SK-N-SH treated with all-trans-retinoic acid at 6 μM for 48 hours (cell line): ENCODE data around the gene WNK3.

ENCODE experiments used
- CSRNP3 ChIP-seq: fragments of 250-450 bp; sonication (Bioruptor Pico); IDR thresholded peaks from 2 replicates; pipeline ENCODE4 v1.5.1; 2021; ENCODE audit warnings: mild to moderate bottlenecking, moderate library complexity
- OSR1 ChIP-seq: fragments of 250-450 bp; sonication (Bioruptor Pico); IDR thresholded peaks from 2 replicates; pipeline ENCODE4 v1.8.0; 2022; ENCODE audit warnings: moderate library complexity, mild to moderate bottlenecking, inconsistent platforms
- PATZ1 ChIP-seq: fragments of 250-450 bp; sonication (Bioruptor Pico); IDR thresholded peaks from 2 replicates; pipeline ENCODE4 v1.8.0; 2020; ENCODE audit warnings: mild to moderate bottlenecking, moderate library complexity, borderline replicate concordance
- ZFP3 ChIP-seq: fragments of 250-450 bp; sonication (Bioruptor Pico); IDR thresholded peaks from 2 replicates; pipeline ENCODE4 v1.5.0; 2020; ENCODE audit warnings: mild to moderate bottlenecking, moderate library complexity
- ZFP30 ChIP-seq: fragments of 450-650 bp; formaldehyde crosslinking; IDR thresholded peaks from 2 replicates; pipeline ENCODE4 v1.5.0; 2022; ENCODE audit warnings: mild to moderate bottlenecking, moderate library complexity

- TF ChIP-seq ZFP30 (no peak), ZFP3 (CRISPR knock-in tag) (no peak), OSR1 (CRISPR knock-in tag) (no peak), PATZ1 (CRISPR knock-in tag) (no peak), CSRNP3 (CRISPR knock-in tag) (no peak)
These were observed 144.2 kb downstream of the WNK3 start for GRCh38 chrX:54213603-54214002.
